ENCODE data around the gene SPOCK1. TPM values are rescaled to one million over a fixed set of nuclear protein-coding genes. Genes with fewer than 3 reads are reported as not detected.

The SPOCK1 gene
- total RNA-seq, 1 donor from 2014 or later, result 1.0 TPM

DNA sequence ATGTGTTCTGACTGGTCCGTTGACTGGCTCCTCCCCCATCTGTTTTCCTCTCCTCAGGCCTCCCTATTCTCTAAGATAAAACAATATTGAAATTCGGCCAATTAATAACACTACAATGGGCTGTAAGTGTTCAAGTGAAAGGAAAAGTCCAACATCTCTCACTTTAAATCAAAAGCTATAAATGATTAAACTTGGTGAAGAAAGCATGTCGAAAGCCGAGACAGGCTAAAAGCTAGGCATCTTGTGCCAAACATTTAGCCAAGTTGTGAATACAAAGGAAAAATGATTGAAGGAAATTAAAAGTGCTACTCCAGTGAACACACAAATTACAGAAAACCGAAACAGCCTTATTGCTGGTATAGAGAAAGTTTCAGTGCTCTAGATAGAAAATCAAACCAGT, 310.6 kb downstream of the SPOCK1 start:
- no peak for DNase-seq

DNA sequence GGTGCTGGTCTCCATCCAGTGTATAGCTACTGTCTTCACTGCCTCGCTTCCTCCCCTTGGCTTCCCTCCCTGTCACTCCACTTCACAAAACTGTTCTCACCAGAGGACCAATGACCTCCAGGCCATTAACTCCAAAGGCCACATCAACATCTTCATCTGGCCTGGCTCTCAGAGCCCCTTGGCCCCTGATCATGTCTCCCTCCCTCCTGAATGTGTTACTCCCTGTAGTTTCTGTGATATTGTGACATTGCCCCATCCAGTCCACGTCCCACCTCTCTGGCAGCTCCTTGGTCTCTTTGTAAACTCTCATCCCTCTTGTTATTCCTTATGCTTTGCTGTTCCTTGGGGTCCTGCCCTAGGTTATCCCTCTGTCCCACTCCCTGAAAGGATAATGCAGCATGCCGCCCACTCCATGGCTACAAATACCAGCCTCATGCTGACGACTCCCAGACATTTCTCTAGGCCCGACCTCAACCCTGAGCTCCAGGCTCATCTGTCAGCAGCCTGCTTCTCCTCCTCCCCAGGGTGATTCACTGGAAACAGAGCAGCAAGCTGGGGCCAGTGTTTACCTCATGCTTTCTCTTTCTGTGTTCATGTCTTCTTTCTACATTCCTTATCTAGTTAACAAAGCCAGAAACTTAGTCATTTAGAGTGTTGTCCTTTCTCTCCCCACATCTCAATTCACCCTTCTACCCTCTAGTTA, 312.2 kb downstream of the SPOCK1 start:
- DNase-seq, result no peak

GRCh38 chr5:137185193-137185592, 313.9 kb downstream of the SPOCK1 start:
- no peak for DNase-seq

DNA sequence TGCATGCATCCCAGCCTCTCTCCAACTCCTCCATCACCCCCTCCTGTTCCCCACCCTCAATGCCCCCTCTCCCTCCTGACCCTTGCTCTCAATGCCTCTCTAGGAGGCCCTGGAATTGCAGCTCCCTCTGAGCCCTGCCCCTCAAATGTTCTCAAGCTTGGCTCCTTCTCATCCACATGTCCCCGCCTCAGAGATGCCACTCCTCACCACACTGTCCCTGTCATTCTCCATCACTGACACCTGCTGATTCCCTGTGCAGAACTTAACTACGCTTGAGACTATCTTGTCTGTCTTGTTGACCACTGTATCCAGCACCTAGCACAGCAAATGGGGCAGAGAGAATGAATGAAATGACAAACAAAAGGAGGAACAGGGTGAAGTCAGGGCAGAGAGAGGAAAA, 314.4 kb downstream of the SPOCK1 start:
- no peak for DNase-seq

GRCh38 chr5:137182576-137182975, 316.6 kb downstream of the SPOCK1 start:
- no peak for DNase-seq

GRCh38 chr5:137181667-137182066, 317.5 kb downstream of the SPOCK1 start:
- no peak for DNase-seq

DNA sequence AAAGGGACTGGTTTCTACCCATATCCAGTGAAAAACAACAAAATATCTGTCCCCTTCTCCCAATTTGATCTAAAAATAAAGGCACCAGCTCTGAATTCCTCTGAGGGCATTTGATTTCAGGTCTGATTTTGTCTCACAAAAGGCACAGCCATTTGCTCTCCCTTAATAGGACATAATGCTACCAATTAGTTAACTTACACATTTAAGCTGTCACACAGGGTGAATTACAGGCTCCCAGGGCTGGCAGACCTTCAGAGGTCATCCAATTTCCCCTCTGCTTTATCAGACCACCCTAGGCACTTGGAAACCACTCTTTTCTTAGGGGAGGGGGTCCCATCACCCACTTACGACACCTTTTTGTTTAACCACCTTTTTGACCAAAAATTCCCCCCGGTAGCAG, 319.9 kb downstream of the SPOCK1 start:
- DNase-seq, result no peak

DNA sequence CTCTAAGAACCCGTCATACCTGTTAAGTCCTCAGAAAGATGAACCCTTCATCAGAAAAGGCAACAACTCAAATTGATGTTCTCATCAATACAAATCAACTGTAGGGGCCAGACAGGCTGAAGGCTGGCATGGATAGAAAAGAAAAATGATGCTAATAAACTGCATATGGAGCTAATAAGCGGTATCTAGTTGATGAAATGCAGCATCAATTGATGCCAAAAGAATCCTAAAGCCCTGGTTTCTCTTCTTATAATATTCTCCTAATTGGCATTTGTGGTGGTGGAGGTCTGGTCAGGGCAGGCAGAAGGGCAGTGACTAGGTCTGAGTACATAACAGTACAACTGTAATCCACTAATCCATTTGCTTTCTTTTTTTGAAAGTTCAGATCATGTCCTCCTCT, 322.5 kb downstream of the SPOCK1 start:
- DNase-seq, result no peak

GRCh38 chr5:137176126-137176525, 323.0 kb downstream of the SPOCK1 start:
- DNase-seq, result no peak

GRCh38 chr5:137174196-137174595, 324.9 kb downstream of the SPOCK1 start:
- DNase-seq, result no peak

DNA sequence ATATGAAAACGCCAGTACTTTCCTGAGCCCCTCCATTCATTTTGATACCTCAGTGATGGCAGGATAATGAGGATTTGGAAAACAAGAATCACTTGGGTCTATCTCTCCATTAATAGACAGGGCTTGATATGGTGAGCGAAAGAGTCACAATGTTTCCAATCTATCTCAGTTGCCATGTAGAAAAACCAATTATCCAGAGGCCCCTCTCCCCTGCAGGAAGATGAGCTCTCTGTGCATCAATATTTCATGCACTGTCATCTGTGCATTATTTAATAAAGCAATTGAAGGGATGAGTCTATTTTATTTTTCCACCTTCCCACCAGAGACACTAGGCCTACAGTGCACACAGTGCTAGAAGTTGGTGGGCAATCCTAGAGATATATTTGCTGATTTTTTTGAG, 326.9 kb downstream of the SPOCK1 start:
- no peak for DNase-seq

DNA sequence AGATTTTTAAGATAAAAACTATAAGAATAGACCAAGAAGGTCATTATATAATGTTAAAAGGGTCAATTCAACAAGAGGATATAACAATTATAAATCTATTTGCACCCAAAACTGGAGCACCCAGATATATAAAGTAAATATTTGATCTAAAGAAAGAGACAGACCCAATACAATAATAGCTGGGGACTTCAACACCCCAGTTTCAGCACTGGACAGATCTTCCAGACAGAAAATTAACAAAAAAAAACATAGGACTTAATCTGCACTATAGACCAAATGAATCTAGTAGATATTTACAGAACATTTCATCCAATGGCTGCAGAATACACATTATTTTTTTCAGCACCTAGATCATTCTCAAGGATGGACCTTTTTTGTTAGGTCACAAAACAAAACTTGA, 331.9 kb downstream of the SPOCK1 start:
- DNase-seq, result peak; percentile 8

DNA sequence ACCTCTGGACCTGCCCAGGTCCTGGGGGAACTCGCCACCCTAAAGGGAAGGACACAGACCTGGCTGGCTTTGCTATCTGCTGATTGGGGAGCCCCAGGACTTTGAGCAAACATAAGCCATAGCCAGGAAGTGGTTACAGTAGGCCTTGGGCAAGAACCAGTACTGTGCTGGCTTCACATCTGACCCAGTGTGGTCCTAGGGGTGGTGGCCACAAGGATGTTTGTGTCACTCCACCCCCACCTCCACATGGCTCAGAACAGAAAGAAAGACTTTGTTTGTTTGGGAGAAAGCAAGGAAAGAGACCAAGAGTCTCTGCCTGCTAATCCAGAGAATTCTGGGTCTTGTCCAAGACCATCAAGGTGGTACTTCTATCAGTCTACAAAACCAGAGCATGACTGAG, 334.2 kb downstream of the SPOCK1 start:
- no peak for DNase-seq

- DNase-seq, result no peak
Measured at GRCh38 chr5:137164536-137164935, 334.6 kb downstream of the SPOCK1 start.

- no peak for DNase-seq
Measured at GRCh38 chr5:137158691-137159090, 340.4 kb downstream of the SPOCK1 start.

- peak; percentile 10 for DNase-seq
Measured at GRCh38 chr5:137156180-137156579, 342.9 kb downstream of the SPOCK1 start.

DNA sequence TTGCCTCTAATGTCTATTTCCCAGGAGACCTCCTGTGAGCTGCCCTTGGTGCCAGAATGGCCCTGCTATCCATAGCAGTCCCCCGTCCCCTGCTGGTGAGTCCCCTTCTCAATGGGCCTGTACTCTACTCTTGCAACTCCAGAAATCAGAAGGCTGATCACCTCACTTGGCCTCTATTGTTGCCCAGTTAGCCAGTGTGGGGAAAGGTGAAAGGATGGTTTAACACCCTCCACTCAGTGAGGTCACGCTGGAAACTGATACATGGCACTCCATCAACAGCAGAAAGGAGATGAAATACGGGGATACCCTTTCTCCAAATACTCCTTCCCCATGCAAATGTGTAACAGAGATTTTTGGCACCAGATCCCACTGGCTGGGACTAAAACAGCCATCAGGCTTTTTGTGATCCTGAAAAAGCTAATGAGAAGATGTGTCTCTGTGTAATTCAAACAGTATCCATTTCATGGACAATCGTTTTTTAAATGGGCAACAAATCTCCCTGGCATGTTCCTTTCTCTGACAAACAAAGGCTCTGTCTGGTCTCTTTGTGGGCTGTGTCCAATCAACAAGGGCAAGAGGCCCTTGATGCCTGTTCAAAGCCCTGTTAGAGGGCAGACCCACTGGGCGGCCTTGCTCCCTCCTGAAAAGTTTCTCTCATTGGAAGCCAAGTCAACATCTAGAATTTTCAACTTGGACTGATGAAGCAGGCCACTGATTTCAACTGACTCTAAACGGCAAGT, 343.7 kb downstream of the SPOCK1 start:
- no peak for DNase-seq

DNA sequence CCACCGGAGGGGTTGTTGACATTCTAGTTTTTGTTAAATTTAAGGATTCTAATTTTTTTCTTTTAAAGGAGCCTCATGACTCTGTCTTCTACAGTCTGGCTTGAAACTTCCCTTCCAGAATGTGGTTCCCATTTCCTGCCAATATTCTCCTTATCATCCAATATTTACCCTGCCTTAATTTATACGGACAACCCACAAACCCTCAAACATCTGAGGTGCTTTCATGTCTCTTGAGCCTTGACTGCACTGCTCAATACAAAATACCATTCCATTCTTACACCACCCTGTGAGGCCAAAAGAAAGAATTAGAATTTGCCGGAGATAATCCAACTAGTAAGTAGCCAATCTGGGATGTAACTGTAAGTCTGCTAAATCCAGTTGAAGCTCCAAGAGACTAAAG, 346.5 kb downstream of the SPOCK1 start:
- no peak for DNase-seq

DNA sequence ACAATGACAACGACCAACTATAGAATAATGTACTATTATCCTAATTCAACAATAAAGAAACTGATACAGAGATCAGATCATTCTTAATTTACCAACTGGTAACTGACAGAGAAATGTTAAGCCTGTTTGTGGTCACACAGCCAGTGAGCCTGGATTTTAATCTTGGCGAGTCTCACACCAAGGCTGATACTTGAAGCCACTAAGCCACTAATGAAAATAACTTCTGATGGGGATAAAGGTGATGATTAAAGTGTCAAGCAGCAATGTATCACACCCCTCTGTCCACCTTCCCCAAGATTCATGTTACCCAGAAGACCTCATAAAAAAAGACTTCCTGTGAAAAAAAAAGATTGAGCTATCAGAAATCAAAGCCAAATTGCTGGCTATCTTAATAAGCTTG, 350.5 kb downstream of the SPOCK1 start:
- no peak for DNase-seq

GRCh38 chr5:137148159-137148558, 351.0 kb downstream of the SPOCK1 start:
- no peak for DNase-seq

GRCh38 chr5:137147346-137147745, 351.8 kb downstream of the SPOCK1 start:
- no peak for DNase-seq

GRCh38 chr5:137146402-137146890, 352.7 kb downstream of the SPOCK1 start:
- peak; percentile 64 for DNase-seq

GRCh38 chr5:137145721-137146120, 353.4 kb downstream of the SPOCK1 start:
- no peak for DNase-seq

GRCh38 chr5:137144656-137145055, 354.5 kb downstream of the SPOCK1 start:
- no peak for DNase-seq

Data from dermis blood vessel endothelial cell (primary cell).